Measurements from ENCODE around the gene TAS2R60. TPM values are rescaled to one million over a fixed set of nuclear protein-coding genes. Genes with fewer than 3 reads are reported as not detected.

TAS2R60 gene
- total RNA-seq, 2 donors from 2014 or later, result not detected

Other genes with a start within 250 kb of the TAS2R60 start
- not detected for gene TAS2R40, start 221.4 kb upstream of the TAS2R60 start, total RNA-seq
- 100 to 1,000 TPM; 242 to 298 TPM for gene GSTK1, start 180.0 kb upstream of the TAS2R60 start, total RNA-seq
- 1 to 10 TPM; 1.3 to 1.5 TPM for gene TMEM139, start 158.5 kb upstream of the TAS2R60 start, total RNA-seq
- gene CASP2, start 155.1 kb upstream of the TAS2R60 start, total RNA-seq, result 100 to 1,000 TPM; 126 to 128 TPM
- under 1 TPM in 1 of 2 donors, not detected in 1; 0.09 TPM for gene CLCN1, start 127.3 kb upstream of the TAS2R60 start, total RNA-seq
- 1 to 10 TPM; 3.1 TPM for gene FAM131B, start 80.7 kb upstream of the TAS2R60 start, total RNA-seq
- gene ZYX, start 62.1 kb upstream of the TAS2R60 start, total RNA-seq, result 100 to 1,000 TPM; 121 to 129 TPM
- gene EPHA1, start 34.6 kb upstream of the TAS2R60 start, total RNA-seq, result 1 to 10 TPM; 2.2 to 4.2 TPM
- not detected for gene TAS2R41, start 34.4 kb downstream of the TAS2R60 start, total RNA-seq
- gene CTAGE15, start 128.3 kb downstream of the TAS2R60 start, total RNA-seq, result under 1 TPM in 1 of 2 donors, not detected in 1; 0.58 TPM
- gene TCAF2, start 177.5 kb downstream of the TAS2R60 start, total RNA-seq, result 10 to 100 TPM; 36.5 to 44.7 TPM

Measured in activated T-cell treated with anti-CD3 and anti-CD28 coated beads, Interleukin-2, amount 50 U/mL, for 72 hours (primary cell).